Measurements from ENCODE around the gene CPT2. TPM values are rescaled to one million over a fixed set of nuclear protein-coding genes. Genes with fewer than 3 reads are reported as not detected.

CPT2 gene
- total and polyA plus RNA-seq, 9 of the 15 experiments (the other 6 are each of a cell fraction or from before 2014, with no cell fraction given) = 7.6 to 25.1 (median 16.8) TPM

DNA sequence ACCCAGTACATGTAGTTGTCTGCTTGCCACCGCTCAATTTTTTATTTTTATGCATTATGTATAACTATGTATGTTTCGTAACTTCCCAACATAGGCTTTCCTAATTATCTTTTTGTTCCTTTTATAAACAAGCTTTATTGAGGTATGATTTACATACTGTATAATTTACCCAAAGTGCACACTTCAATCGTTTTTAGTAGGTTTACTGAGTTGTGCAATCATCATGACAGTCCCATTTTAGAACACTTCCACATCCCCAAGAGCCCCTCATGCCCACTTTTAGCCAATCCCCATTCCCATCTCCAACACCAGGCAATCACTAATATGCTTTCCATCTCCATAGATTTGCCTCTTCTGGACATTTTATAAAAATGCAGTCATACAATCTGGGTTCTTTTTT is 39.8 kb upstream of the CPT2 start:
- DNase-seq (ENCODE audit: extremely low read depth in 1 of 4, low spot score in 3 of 4) (no peak), FAIRE-seq (no peak), ATAC-seq (no peak)
- Histone ChIP-seq H3K79me2 (ENCODE audit: control insufficient read depth, insufficient read depth, low read length) (no peaks in the 10 kb centered on the region), H3K9me1 (ENCODE audit: control insufficient read depth, insufficient read depth, low read length) (no peaks in the 10 kb centered on the region), H3K27me3 (ENCODE audit: control insufficient read depth in 2 of 2, insufficient read depth in 2 of 2, low read length in 2 of 2) (peaks cover 3 to 14% of the 10 kb centered on the region in 2 experiments; a peak in 3 of 5 replicates), H3K36me3 (ENCODE audit: control insufficient read depth, insufficient read depth, low read length) (no peaks in the 10 kb centered on the region), H2AFZ (ENCODE audit: low read depth, low read length) (no peak overlapping the region), H3K4me3 (no peak overlapping the region), H3K27ac (ENCODE audit: extremely low read depth, low read depth, low read length) (no peak overlapping the region), H3K4me2 (ENCODE audit: insufficient read depth, low read length) (no peak overlapping the region), H3K9ac (ENCODE audit: insufficient read depth in 1 of 2, low read depth in 2 of 2, low read length in 2 of 2) (no peak overlapping the region), H3K9me3 (replicated peaks; ENCODE audit: control insufficient read depth, insufficient read depth, low read depth, low read length) (no peaks in the 10 kb centered on the region), H4K20me1 (replicated peaks; ENCODE audit: control insufficient read depth, insufficient read depth, low read length) (no peaks in the 10 kb centered on the region), H3K4me1 (replicated peaks in 1 of 2; ENCODE audit: control insufficient read depth in 2 of 2, insufficient read depth in 2 of 2, low read length in 2 of 2) (no peaks in the 10 kb centered on the region)
- intact Hi-C loops (cut with micrococcal nuclease) = no loop called here
- 12% methylated on average over 3 of the region's 3 CpGs for WGBS (ENCODE audit: insufficient coverage, low coverage, missing lambda C conversion rate)
- CTCF ChIA-PET (ENCODE audit: low intra/inter-chr PET ratio) = no interaction called here
- BruUV-seq (replicated peaks) = no TSS peak
- TF ChIP-seq CEBPG (CRISPR knock-in tag; IDR thresholded peaks at IDR 0.05) (no peak), CEBPG (tag; conservative IDR thresholded peaks at IDR 0.05 in 1 of 2, IDR thresholded peaks at IDR 0.05 in 1 of 2) (0 out of 4 replicates have a peak, but pooled peaks have one; percentile 30 to 33), SREBF2 (CRISPR knock-in tag; IDR thresholded peaks at IDR 0.05) (no peak), CEBPB (tag; IDR thresholded peaks at IDR 0.05) (peak; percentile 86)
- POLR2A ChIA-PET = interaction anchor here (0.8 to 1.6 kb wide), 2 partner anchors 8 to 9 kb away, joined by 3 to 4 read pairs; no protein-coding TSS in a partner anchor
- in situ Hi-C loops (cut with MboI) = no loop called here

DNA sequence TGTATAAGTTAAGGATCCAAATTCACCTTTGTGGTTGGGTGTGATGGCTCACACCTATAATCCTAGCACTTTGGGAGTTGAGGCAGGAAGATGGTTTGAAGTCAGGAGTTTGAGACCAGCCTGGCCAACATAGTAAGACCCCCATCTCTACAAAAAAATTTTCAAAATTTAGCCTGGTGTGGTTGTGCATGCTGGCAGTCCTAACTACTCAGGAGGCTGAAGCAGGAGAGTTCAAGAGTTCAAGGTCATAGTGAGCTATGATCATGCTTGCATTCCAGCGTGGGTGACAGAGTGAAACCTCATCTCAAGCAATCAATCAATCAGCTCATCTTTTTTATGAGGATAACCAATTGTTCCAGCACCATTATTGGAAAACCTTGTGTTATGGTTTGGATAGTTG is 37.7 kb upstream of the CPT2 start:
- CTCF ChIA-PET (ENCODE audit: low intra/inter-chr PET ratio) = no interaction called here
- Histone ChIP-seq H3K9ac (ENCODE audit: insufficient read depth in 1 of 2, low read depth in 2 of 2, low read length in 2 of 2) (no peak overlapping the region), H3K27me3 (ENCODE audit: control insufficient read depth in 2 of 2, insufficient read depth in 2 of 2, low read length in 2 of 2) (peaks cover 3 to 14% of the 10 kb centered on the region in 2 experiments; a peak in 3 of 5 replicates), H3K4me3 (no peak overlapping the region), H4K20me1 (replicated peaks; ENCODE audit: control insufficient read depth, insufficient read depth, low read length) (no peaks in the 10 kb centered on the region), H3K79me2 (ENCODE audit: control insufficient read depth, insufficient read depth, low read length) (no peaks in the 10 kb centered on the region), H3K4me2 (ENCODE audit: insufficient read depth, low read length) (no peak overlapping the region), H3K4me1 (replicated peaks in 1 of 2; ENCODE audit: control insufficient read depth in 2 of 2, insufficient read depth in 2 of 2, low read length in 2 of 2) (peaks cover 6 to 9% of the 10 kb centered on the region in 2 experiments; a peak in 4 of 5 replicates), H2AFZ (ENCODE audit: low read depth, low read length) (no peak overlapping the region), H3K9me3 (replicated peaks; ENCODE audit: control insufficient read depth, insufficient read depth, low read depth, low read length) (no peaks in the 10 kb centered on the region), H3K36me3 (ENCODE audit: control insufficient read depth, insufficient read depth, low read length) (no peaks in the 10 kb centered on the region), H3K27ac (ENCODE audit: extremely low read depth, low read depth, low read length) (no peak overlapping the region), H3K9me1 (ENCODE audit: control insufficient read depth, insufficient read depth, low read length) (no peaks in the 10 kb centered on the region)
- ATAC-seq = no peak
- 15% methylated on average over 1 of the region's 1 CpG for WGBS (ENCODE audit: insufficient coverage, low coverage, missing lambda C conversion rate)
- no TSS peak for BruUV-seq (replicated peaks)
- in situ Hi-C loops (cut with MboI) = no loop called here
- POLR2A ChIA-PET = interaction anchor here (0.7 to 1.2 kb wide), 2 partner anchors 27 to 130 kb away, joined by 3 read pairs; no protein-coding TSS in a partner anchor
- DNase-seq (ENCODE audit: extremely low read depth in 1 of 4, low spot score in 3 of 4) = no peak
- FAIRE-seq = no peak
- intact Hi-C loops (cut with micrococcal nuclease) = no loop called here
- TF ChIP-seq, protein P1, sequence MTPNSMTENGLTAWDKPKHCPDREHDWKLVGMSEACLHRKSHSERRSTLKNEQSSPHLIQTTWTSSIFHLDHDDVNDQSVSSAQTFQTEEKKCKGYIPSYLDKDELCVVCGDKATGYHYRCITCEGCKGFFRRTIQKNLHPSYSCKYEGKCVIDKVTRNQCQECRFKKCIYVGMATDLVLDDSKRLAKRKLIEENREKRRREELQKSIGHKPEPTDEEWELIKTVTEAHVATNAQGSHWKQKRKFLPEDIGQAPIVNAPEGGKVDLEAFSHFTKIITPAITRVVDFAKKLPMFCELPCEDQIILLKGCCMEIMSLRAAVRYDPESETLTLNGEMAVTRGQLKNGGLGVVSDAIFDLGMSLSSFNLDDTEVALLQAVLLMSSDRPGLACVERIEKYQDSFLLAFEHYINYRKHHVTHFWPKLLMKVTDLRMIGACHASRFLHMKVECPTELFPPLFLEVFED (CRISPR knock-in tag; conservative IDR thresholded peaks at IDR 0.05) = no peak
- TF ChIP-seq BACH1 (tag; IDR thresholded peaks at IDR 0.05) (no peak), HNRNPK (IDR thresholded peaks at IDR 0.05; ENCODE audit: low read depth, low read length, poor library complexity, severe bottlenecking) (no peak), KLF6 (CRISPR knock-in tag; IDR thresholded peaks at IDR 0.05; ENCODE audit: borderline replicate concordance) (no peak), MEIS2 (IDR thresholded peaks at IDR 0.05; ENCODE audit: partially characterized antibody) (peak; percentile 30), ESRRA (IDR thresholded peaks at IDR 0.05; ENCODE audit: borderline replicate concordance, low read depth) (peak; percentile 40; the same call in 1 of the 2 replicates), ZFP36 (IDR thresholded peaks at IDR 0.05; ENCODE audit: low read depth, low read length, partially characterized antibody) (no peak), SPI1 (IDR thresholded peaks at IDR 0.05; ENCODE audit: borderline replicate concordance, low read depth, low read length) (no peak)
- TF ChIP-seq, protein P2, sequence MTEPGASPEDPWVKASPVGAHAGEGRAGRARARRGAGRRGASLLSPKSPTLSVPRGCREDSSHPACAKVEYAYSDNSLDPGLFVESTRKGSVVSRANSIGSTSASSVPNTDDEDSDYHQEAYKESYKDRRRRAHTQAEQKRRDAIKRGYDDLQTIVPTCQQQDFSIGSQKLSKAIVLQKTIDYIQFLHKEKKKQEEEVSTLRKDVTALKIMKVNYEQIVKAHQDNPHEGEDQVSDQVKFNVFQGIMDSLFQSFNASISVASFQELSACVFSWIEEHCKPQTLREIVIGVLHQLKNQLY (CRISPR knock-in tag; conservative IDR thresholded peaks at IDR 0.05) = no peak
